ENCODE results near the gene RBBP8NL.

Gene RBBP8NL

DNA sequence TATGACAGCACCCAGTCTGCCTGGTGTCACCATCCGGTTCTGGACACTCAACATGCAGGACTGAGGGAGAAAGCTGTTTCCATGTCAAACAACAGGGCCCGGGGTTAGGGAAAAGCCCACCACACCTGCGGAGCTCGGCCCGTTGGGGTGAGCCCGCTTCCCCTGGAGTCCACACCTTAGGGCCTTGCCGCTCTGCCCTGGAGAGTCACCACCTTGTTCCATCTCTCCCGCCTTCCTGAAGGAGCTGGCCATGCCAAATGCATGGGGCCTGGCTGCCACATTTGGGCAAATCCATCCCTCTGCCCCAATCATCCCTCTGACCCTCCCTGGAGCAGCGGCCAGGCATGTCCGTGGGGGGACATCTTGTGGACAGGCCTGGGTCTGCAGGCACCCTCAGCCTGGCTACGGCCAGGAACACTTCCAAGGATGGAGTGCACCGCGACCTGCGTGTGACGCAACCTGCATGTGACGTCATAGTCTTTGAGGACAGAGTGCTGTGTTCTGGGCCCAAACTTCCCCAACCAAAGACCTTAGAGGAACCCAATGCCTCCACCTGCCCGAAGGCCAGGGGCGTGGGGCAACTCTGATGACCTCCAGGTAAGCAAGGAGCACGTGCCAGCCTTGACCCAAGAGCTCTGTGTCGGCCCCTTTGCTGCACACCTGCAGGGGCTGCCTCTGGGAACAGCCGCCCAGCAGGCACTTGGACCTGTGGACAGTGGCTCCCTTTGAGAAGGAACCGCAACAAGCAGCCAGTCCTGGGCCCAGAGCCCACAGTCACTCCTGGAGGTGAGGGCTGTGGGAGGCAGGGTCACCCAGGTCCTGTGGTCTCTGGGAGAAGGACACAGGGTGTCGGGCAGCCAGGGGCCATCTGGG lies 22.0 kb downstream of the RBBP8NL start:
- DNase-seq, result no peak

DNA sequence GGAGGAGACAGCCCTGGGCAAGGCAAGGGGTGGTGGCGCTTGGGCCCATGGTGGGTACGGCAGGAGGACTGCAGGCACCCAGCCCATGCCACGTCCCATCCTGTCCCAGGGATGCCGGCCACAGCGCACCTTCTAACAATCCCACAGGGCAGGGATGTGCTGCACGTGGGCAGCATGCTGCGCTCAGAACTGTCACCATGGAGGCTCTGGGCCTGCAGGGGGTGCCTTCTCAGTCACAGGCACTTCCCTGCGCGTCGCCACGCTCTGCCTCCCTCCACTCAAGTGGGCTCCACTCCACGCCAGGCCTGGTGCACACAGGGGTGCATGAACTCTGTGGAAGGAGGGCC lies 22.6 kb downstream of the RBBP8NL start:
- DNase-seq, result no peak

DNA sequence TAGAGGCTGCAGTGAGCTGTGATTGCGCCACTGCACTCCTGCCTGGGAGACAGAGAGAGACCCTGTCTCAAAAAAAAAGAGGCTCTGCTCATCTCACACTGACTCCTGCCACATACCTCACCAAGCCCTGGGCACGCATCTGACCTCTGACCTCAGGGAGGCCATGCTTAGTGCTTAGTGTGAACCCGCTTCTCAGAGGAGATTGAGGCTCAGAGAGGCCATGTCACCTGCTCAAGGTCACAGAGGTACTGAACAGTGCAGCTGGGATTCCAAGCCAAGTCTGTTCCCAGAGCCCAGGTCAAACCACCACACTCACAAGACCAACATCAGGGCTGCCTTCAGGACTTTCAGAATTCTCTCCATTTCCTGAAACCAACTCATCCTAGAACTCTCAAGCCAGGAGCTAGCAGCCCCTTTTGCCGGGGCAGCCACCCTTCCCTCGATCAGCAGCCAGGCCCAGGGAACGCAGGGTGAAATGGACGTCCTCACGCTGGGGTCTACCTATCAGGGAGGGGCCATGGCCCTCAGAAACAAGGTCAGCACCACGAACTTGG lies 23.1 kb downstream of the RBBP8NL start:
- no peak for DNase-seq

DNA sequence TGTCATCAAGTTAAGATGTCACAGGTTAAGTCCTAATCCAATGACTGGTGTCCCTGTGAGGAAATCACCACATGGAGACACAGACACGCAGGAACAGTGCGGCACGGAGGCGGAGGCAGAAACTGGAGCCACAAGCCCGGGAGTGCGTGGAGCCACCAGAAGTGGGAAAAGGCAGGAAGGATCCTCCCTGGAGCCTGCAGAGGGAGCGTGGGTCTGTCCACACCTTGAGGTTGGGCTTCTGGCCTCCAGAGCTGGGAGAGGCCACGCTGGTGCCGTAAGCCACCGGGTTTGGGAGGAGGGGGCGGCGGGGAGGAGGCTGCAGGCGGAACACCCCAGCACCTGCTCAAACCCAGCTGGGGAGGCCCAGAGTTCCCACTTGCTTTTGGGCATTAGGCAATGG lies 24.0 kb downstream of the RBBP8NL start:
- DNase-seq, result no peak

DNA sequence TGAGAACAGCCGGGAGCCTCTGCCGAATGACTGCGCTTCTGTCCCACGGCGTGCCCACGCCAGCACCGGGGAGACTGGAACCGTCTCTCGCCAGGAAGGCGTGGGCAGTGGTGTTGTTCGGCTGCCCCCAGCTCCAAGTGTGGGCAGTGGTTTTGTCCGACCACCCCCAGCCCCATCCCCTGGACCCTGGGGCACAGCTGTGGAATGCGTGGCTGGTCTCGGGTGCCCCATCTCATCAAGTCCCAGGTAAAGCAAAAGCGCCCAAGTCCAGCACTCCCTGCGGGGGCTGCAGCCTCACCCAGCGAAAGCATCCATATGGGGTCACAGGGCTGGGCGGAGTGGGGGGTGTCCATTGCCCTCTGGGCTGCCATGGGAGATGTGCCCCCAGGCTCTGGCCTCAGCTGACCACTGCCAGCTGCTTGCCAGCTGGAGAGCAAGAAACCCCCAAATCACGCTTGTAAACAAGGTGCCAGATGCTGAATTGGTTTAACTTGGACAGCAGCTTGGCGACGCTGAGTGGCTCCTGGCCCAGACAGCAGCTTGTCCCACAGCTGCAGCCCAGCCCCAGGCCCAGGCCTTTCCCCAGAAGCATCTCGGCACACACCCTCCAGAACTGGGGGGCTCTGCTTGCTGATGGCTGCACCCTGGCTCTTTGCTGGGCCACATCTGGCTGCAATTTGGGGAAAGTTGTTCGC lies 24.7 kb downstream of the RBBP8NL start:
- no peak for DNase-seq

DNA sequence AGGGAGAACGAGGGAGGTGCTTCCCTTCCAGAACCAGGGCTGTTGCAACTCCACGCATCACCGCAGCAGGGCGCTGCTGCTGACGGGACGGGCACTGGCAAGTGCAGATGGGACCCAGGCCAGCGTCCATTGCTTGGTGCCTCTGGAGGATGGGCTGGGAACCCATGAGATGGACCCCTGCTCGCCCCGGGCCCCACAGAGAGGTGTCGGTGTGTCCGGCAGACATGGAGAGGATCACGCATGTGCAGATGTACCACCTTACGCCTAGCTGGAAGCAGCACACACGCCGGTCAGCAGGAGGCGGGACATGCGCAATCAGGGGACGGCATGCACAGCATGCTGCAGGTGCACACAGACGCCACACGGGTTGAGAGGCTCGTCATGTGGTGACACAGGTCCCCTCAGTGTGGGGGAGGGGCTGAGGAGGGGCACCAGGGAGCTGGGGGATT lies 26.0 kb downstream of the RBBP8NL start:
- DNase-seq, result no peak

DNA sequence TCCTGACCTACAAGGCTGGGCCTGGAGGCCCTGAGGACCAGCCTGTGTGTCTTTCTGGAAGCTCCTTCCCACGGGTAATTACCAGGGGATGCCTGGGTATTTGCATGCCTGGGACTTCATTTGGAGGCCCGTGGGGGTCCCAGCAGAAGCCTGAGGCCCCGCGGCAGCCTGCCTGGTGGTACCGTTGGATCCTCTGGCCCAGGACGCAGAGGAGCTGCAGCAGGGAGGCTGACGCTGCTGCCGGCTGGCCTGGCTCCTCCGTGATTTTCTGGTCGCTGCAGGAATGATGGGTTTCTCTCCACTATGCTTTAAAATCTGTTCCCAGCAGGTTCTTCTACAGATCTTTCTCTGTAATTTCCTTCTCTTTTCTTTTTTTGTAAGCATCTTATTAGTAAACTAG lies 26.8 kb downstream of the RBBP8NL start:
- no peak for DNase-seq

DNA sequence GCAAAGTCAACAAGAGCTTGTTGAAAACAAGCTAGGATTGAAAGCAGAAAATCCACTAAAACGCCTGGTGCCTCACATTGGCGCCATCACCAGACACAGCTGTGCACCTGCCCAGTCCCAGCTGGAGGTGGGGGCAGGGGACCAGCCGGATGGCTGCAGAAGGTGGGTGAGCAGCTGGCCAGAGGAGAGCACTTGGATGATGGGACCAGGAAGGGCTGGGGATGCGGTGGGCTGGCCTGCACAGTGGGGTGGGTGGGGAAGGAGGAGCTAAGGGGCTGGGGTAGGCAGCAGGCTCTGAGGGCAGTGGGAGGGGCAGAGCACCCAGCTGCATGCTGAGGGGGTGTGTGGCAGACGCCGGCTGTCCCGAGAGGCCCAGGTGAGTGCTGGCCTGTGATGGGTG lies 27.3 kb downstream of the RBBP8NL start:
- DNase-seq, result no peak

DNA sequence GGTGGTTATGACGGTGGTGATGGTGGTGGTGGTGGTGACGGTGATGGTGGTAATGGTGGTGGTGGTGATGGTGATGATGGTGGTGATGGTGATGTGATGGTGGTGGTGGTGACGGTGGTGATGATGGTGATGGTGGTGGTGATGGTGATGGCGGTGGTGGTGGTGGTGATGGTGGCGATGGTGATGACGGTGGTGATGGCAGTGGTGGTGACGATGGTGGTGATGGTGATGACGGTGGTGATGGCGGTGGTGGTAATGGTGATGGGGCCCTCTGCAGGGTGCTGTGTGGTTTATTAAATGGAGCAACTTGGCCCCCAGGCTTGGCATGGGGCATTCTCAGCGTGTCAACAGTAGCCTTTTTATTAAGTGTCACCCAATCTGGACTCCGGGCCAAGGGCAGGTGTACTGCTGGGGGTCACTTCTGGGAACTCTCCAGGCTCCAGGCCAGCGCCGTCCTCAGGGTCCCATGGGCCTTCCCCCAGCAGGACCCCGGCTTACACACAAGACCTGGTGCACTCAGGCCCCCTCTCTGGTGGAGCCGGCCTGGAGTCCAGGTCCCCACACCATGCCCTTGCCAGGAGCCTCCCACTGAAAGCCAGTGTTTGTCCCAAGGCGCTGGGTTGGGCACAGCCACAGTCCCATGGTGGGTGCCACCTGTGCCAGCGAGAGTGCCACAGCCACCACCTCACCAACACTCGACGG lies 29.1 kb downstream of the RBBP8NL start:
- DNase-seq, result no peak

DNA sequence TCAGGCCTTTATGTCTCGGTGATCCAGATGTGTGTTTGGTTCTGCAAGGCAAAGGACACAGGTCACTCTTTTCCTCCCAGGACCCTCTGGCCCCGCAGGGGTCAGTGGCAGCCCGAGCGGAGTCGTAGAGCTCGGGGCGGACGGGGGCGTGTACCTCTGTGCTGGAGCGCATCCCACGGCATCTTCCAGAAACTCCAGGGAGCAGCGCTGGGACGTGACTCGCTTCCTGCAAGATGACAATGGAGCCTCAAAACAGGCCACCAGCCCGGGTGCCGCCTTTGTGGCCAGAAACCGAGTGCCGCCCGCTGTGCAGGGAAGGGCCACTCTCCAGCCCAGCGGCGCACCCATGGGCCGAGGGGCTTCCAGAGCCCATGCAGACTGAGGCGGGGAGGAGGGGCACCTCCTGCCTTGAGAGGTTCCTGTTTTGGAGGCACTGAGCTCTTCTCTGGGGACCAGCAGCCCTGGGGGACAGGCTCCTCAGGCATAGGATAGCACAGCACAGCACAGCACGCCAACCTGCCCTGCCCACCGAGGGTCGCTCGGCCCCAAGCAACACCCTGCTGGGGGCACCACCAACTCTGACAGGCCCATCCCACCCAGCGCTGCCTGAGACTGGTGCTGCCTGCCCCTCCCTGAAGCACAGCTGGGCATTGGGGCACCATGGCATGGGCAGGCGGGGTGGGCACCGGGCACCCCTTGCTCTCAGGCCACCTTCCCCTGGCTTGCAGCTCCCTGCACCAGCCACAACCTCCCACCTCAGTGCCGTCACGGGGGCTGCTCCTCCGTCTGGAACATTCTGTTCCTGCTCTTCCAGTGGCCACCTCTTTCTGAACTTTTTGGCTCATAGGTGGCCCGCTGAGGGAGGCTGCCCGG lies 30.7 kb downstream of the RBBP8NL start:
- DNase-seq, result no peak

DNA sequence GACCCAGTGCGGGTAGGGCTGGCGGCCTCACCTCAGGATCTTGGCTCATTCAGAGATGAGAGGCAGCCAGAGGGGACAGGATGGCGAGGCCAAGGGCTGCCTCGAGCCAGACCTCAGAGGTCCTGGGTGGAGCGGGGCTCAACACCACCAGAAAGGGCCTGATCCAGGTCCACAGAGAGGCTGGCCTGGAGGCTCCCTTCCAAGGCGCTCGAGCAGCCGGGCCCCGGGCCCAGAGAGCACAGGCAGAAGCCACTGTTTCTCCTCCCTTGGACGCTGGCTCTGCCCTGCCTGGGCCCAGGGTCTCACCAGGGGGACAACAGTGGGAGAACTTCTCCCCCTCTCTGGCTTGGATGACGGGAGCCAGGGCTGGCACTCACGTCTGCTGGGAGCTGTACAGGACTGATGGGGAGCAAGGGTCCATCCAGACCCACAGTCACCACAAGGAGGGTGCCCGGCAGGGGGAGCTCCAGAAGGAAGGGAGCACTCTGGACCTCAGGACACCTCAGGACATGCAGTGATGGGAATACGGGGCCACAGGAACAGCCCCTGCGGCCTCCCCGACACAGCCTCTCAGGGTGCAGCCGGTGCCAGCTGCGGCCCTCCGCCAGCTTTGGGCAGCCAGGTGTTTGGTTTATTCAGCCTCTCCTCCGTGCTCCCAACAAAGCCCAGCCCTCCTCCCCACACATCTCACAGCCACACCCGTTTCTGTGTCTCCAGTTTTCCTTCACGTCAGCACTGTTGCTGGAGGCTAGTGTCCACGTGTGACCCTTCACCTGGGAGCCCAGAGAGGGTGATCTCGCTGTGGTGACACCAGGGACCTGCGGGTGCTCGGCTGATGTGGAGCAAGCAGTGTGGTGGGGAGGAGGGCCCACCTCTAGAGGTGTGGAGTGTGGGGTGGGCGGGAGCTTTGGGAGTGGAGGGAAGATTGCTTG lies 31.8 kb downstream of the RBBP8NL start:
- no peak for DNase-seq

DNA sequence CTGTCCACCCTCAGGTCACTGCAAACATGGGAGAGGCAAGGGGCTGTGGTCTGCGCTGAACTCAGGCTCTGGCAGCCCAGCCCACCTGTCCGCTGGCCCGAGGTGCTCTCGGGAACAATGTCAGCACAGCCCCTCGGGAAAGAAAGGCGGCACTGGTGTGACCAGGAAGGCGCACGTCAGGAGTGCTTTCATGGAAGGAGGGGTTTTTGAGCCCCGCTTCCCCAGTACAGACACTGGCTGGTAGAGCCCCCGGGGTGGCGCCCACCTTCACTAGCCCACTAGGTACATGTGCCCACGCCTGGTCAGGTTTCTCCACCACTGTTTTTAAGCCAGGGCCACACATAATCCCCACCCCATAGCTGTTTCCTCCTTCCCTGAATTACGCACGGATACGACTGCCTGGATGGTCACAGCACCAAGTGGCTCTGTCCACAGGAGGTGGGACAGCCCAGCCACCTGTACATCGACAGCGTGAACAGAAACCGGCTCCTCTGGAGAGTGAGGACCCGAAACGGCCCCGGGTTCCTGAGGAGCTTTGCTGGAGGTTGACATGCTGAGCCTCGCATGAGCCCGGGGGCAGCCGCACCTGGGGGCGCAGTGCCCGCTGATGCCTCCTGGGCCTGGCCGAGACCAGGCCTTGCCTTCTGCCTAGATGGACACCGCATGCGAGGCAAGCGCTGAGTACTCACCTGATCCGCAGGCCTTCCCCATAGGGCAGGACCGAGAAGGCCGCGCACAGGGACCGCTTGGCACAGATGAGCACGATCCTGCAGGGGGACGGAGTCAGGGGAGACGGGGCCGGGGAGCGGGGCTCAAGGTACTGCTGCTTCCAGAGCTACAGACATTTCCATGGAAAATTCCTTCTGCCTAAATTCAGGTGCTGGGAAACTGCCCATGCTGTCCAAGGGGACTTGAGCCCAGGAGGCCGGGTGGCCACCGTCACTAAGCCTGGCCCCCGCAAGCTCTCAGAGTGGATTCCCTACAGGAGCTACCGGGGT lies 32.8 kb downstream of the RBBP8NL start:
- DNase-seq, result no peak

DNA sequence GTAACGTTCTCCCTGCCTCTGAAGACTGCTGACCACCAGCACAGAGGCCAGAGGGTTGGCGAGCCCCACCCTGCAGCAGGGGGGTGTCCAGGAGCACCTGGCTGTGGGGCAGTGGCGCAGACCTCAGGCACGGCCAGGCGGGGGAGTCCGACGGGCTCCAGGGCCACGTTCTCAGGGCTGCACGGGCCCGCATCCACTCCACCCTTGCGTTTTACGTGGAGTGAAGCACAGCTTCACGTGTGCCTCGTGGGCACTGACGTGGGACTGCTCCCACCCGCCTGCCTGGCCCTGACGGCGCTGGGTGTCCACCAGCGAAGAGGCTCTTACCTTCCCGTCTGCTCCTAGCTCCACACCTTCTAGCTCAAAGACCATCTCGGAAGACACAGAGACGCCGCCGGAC lies 33.5 kb downstream of the RBBP8NL start:
- no peak for DNase-seq

DNA sequence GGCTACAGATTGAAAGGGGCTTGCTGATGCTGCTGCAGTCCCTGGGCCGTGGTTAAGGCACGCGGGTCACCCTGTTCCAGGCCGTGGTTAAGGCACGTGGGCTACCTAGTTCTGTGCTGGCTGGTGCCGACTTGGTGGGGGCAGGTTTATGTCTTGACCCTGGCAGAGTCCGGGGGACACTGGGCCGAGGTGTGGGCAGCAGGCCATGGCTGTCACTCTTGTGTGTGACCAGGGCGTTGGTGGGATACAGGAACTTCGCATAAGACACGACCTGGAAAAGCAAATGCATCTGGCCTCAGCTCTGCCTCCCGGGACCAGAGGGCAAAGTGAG lies 34.0 kb downstream of the RBBP8NL start:
- DNase-seq, result no peak

DNA sequence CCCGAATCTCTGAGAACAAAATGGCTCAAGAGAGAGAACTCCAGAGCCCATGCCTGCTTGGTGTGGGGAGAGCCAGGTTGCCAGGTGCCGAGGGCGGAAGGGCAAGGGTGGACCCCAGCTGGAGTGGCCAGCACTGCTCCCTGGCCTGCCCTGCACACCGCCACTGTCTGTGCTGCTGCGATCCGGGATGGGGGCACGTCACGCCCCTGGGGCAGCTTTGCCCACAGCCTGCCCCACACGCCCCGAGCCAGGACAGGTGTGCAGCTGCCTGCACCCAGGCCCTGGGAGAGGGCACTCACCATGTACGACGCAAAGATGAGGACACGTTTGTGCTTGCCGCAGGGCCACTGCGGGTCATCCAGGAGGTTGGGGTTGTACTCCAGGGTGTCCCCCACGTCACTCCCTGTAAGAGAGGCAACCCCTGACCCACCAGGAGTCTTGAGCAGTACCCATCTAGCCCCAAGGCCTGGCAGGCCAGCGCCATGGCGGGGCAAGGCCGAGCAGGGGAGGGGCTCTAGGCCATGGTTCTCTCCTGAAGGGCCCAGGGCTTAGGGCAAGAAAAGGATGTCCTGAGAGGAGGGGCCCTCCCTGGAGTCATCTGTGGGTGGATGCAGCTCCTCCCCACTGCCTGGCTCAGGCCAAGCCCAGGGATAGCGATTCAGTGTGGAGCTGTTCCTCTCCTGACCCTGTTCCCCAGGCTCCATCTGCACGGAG lies 34.6 kb downstream of the RBBP8NL start:
- DNase-seq, result no peak

DNA sequence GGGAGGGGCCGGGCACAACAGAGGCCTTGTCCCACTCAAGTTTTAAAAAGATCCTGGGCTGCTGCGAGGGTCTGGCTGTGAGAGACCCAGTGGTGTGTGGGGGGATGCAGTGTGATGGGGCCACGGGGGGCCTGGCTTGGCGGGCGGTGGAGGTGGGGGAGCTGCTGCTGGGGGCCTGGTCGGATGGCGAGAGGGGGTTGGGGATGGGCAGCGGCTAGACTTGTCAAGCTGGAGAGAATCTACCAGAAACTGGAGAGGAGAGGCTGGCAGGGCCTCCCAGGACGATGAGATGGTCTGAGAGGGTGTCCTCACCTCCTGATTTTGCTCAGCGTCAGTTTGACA lies 35.3 kb downstream of the RBBP8NL start:
- DNase-seq, result no peak

DNA sequence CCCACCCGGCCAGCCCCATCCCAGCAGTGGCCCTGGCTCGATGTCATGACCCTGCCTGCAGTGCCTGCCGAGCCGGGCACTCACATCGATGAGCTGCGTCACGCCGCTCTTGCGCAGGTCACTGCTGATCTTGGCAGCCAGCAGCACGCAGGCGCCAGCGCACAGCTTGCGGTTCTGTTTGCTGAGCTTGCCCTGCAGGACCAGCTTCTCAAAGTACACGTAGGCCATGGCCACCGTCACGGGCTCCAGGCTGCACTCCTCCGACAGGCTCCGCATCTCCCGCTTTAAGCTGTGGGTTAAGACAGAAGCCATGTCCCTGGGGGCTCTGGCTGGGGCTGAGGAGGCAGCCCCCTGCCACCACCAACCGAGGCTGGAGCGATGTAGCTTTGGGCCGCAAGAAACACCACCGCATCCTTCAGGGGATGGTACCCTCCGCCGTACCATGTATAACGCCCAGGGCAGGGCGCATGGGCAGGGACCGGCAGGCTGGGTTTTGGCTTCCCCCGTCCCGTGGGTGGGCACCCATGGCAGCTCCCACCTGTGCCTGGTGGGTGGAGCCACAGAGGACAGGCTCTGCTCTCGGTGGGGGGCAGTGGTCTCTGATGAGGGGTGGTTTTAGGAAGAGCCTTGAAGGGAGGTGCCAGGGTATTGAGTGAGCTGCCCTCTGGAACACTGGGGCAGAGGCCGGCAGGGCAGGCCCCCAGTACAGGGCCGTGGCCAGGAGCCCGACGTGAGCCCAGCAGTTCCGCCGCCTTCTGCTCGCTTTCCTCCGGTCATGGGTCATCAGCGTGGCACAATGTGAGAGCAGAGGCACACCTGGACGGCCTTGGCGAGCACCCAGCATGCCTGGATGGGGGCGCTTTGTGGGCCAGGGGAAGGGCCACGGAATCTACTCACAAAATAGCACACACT lies 35.9 kb downstream of the RBBP8NL start:
- DNase-seq, result no peak

DNA sequence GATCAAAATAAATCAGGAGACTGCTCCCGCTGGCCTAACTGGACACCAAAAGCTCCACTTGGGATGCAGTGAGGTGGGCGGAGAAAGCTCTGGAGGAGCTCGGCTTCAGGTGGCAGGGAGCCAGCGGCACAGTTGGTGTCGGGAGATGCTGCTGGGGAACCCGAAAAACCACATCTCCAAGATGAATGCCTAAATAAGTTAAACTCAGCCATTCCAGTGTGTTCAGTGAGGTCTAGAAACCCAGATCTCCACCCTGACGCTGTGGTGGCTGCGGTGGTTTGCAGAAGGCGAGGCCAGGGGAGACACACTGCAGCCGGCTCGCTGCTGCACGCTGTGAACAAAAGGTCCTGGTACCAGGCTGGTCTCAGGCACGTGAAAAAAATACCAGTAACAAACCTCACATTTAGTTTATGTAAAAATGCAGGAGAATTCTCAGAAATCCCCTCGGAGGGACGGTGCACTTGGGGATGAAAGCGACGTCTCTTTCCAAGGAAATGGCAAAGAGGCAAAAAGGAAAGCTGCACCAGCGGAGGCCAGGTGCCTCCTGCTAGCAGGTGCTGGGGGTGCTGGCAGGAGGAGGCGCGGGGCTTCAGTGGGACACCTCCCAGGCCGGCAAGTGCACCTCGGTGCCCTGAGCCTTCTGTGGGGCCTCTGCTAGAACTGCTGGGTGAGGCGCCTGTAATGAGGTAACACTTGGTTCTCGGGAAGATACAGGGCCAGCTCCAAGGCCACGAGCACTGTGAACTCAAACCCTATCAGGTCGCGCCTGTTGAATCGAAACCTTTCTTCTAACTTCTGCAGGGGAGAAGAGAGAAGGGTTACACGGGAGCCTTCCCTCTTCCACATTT lies 36.8 kb downstream of the RBBP8NL start:
- no peak for DNase-seq
